Mucosa of stomach (tissue), 1 donor: ENCODE measurements around the gene SLC26A8.
"Not testable (repeated sequence)": the region's sequence is repeated elsewhere in the genome, so short reads cannot be mapped to it uniquely, and the experiment has no call there.

Experiments used
- H3K27me3 ChIP-seq: one replicate; pipeline ENCODE4 v1.7.0; 2013; ENCODE audit warnings: mild to moderate bottlenecking, low read length; ENCODE audit not compliant: control insufficient read depth, insufficient read depth
- H3K36me3 ChIP-seq: one replicate; pipeline ENCODE4 v1.7.0; 2013; ENCODE audit warnings: low read length; ENCODE audit not compliant: control insufficient read depth, insufficient read depth
- H3K4me1 ChIP-seq: one replicate; pipeline ENCODE4 v1.7.0; 2013; ENCODE audit warnings: mild to moderate bottlenecking, low read length; ENCODE audit not compliant: control insufficient read depth, insufficient read depth
- H3K4me3 ChIP-seq: one replicate; pipeline ENCODE4 v1.7.0; 2013; ENCODE audit warnings: low read length
- H3K9ac ChIP-seq: one replicate; pipeline ENCODE4 v1.7.0; 2013; ENCODE audit warnings: mild to moderate bottlenecking, low read length, moderate library complexity
- H3K9me3 ChIP-seq: one replicate; pipeline ENCODE4 v1.7.0; 2013; ENCODE audit warnings: mild to moderate bottlenecking, low read length, moderate library complexity; ENCODE audit not compliant: control insufficient read depth
- donor health status: Pancreatic carcinoma.

SLC26A8 gene

DNA sequence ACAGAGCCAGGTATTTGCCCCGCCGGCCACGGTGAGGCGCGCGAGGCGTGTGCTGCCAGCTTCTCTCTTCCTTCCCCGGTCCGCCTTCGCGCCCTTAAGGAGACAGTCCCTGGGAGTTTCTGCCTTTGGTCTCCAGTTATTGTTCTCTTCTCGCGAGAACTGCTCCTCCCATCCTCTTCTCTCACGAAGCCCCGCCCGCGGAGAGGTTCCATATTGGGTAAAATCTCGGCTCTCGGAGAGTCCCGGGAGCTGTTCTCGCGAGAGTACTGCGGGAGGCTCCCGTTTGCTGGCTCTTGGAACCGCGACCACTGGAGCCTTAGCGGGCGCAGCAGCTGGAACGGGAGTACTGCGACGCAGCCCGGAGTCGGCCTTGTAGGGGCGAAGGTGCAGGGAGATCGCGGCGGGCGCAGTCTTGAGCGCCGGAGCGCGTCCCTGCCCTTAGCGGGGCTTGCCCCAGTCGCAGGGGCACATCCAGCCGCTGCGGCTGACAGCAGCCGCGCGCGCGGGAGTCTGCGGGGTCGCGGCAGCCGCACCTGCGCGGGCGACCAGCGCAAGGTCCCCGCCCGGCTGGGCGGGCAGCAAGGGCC lies 3.2 kb upstream of the SLC26A8 start, which contains the start of gene MAPK14:
Gene MAPK14, plus strand, starts transcription at position 308 of the 587 bp plus-strand sequence. CDS start 350 bp downstream, outside the sequence.
- no peaks in the 10 kb centered on the region for H3K36me3 ChIP-seq
- H3K9ac ChIP-seq, result peak within 1 kb of the TSS; percentile 94
- H3K27me3 ChIP-seq, result peaks cover 11% of the 10 kb centered on the region
- no peaks in the 10 kb centered on the region for H3K9me3 ChIP-seq
- H3K4me3 ChIP-seq, result peak within 1 kb of the TSS; percentile 95
- H3K4me1 ChIP-seq, result peaks cover 19% of the 10 kb centered on the region

DNA sequence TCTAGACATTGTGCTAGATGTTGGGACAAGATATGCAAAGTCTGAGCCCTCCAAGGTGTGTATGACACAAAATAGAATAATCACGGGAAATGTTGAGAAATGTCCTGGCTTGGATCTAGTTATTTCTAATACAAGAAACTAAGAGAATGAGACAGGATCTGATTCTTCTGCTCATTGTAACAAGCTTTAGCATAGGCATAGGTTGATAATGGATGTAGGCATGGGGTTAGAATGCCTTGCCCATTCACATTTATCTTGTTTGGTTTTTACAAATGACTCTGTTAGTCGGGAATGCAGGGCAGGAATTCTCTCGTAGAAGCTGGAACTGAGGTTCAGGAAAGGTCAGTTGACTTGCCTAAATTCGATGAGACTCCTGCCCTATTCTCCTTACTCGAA lies 1.5 kb upstream of the SLC26A8 start:
- H3K9ac ChIP-seq, result no peak overlapping the region
- no peaks in the 10 kb centered on the region for H3K36me3 ChIP-seq
- no peak overlapping the region for H3K4me3 ChIP-seq

GRCh38 chr6:36025260-36025931 lies 955 bp upstream of the SLC26A8 start:
- Histone ChIP-seq H3K27me3 (peaks cover 11% of the 10 kb centered on the region), H3K4me1 (peaks cover 7% of the 10 kb centered on the region), H3K36me3 (no peaks in the 10 kb centered on the region), H3K9me3 (no peaks in the 10 kb centered on the region), H3K9ac (no peak overlapping the region), H3K4me3 (no peak overlapping the region)

More for the DNA sequence above, 1.5 kb upstream of the SLC26A8 start:
- H3K9me3 ChIP-seq, result no peaks in the 10 kb centered on the region
- peaks cover 11% of the 10 kb centered on the region for H3K27me3 ChIP-seq
- H3K4me1 ChIP-seq, result peaks cover 7% of the 10 kb centered on the region

- Histone ChIP-seq H3K36me3 (no peaks in the 10 kb centered on the region), H3K27me3 (peaks cover 11% of the 10 kb centered on the region), H3K4me1 (peaks cover 7% of the 10 kb centered on the region), H3K4me3 (no peak overlapping the region), H3K9ac (no peak overlapping the region), H3K9me3 (no peaks in the 10 kb centered on the region)
These were observed 4.3 kb downstream of the SLC26A8 start for GRCh38 chr6:36020154-36020553.

GRCh38 chr6:36019167-36019566 lies 5.3 kb downstream of the SLC26A8 start:
- no peaks in the 10 kb centered on the region for H3K9me3 ChIP-seq
- no peaks in the 10 kb centered on the region for H3K36me3 ChIP-seq
- H3K4me3 ChIP-seq, result no peak overlapping the region
- H3K9ac ChIP-seq, result no peak overlapping the region
- peaks cover under 1% of the 10 kb centered on the region for H3K4me1 ChIP-seq
- peaks cover 2% of the 10 kb centered on the region for H3K27me3 ChIP-seq

GRCh38 chr6:36018339-36018738 lies 6.1 kb downstream of the SLC26A8 start:
- H3K9me3 ChIP-seq, result no peaks in the 10 kb centered on the region
- no peaks in the 10 kb centered on the region for H3K27me3 ChIP-seq
- H3K9ac ChIP-seq, result no peak overlapping the region
- no peak overlapping the region for H3K4me3 ChIP-seq
- H3K4me1 ChIP-seq, result no peaks in the 10 kb centered on the region
- no peaks in the 10 kb centered on the region for H3K36me3 ChIP-seq

- no peak overlapping the region for H3K4me3 ChIP-seq
- H3K27me3 ChIP-seq, result no peaks in the 10 kb centered on the region
- no peak overlapping the region for H3K9ac ChIP-seq
- H3K9me3 ChIP-seq, result no peaks in the 10 kb centered on the region
- no peaks in the 10 kb centered on the region for H3K4me1 ChIP-seq
- H3K36me3 ChIP-seq, result no peaks in the 10 kb centered on the region
These were observed 8.8 kb downstream of the SLC26A8 start for GRCh38 chr6:36015666-36016065.

DNA sequence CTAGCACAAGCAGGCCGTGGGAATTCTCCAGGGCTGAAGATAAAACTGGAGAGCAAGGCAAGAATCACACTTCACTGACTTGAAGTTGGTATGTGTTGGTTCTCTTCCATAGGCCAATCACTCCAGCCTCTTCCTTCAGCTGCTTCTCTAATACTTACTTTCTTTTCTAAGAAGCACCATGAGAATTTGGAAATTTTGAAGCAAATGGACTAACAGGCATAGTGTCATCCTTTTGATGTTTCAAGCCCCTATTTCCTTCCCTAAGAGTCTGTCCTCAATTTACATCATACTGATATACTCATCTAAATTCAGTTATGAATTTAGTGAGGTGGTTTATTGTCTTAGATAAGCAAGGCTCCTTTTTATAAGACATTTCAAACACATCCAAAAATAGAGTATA lies 24.0 kb downstream of the SLC26A8 start:
- Histone ChIP-seq H3K9me3 (no peaks in the 10 kb centered on the region), H3K4me1 (no peaks in the 10 kb centered on the region), H3K27me3 (no peaks in the 10 kb centered on the region), H3K9ac (no peak overlapping the region), H3K36me3 (no peaks in the 10 kb centered on the region), H3K4me3 (no peak overlapping the region)

GRCh38 chr6:35993150-35993549 lies 31.3 kb downstream of the SLC26A8 start:
- H3K36me3 ChIP-seq, result no peaks in the 10 kb centered on the region
- H3K9me3 ChIP-seq, result no peaks in the 10 kb centered on the region
- no peak overlapping the region for H3K9ac ChIP-seq
- no peaks in the 10 kb centered on the region for H3K4me1 ChIP-seq
- H3K4me3 ChIP-seq, result no peak overlapping the region
- no peaks in the 10 kb centered on the region for H3K27me3 ChIP-seq

- H3K9ac ChIP-seq, H3K27me3 ChIP-seq, H3K4me1 ChIP-seq, H3K4me3 ChIP-seq, H3K9me3 ChIP-seq, H3K36me3 ChIP-seq: not testable (repeated sequence)
These were observed 36.4 kb downstream of the SLC26A8 start for GRCh38 chr6:35988047-35988446.

DNA sequence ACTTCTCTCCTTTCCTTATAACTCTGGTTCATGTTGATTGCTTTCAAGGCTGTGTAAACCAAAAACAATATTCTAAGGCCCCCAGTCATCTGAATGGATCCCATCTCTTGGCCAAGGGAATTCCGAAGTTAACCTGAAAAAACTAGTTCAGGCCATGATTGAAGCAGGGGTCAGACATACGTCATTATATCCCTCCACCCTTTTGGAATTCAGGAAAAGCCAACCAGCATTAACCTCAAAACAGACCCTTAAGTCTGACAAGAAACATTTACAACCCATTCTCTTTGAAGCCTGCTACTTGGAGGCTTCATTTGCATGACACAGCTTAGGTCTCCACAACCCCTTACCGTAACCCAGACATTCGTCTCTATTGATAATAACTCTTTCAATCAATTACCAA lies 39.7 kb downstream of the SLC26A8 start:
- H3K9me3 ChIP-seq, result no peaks in the 10 kb centered on the region

DNA sequence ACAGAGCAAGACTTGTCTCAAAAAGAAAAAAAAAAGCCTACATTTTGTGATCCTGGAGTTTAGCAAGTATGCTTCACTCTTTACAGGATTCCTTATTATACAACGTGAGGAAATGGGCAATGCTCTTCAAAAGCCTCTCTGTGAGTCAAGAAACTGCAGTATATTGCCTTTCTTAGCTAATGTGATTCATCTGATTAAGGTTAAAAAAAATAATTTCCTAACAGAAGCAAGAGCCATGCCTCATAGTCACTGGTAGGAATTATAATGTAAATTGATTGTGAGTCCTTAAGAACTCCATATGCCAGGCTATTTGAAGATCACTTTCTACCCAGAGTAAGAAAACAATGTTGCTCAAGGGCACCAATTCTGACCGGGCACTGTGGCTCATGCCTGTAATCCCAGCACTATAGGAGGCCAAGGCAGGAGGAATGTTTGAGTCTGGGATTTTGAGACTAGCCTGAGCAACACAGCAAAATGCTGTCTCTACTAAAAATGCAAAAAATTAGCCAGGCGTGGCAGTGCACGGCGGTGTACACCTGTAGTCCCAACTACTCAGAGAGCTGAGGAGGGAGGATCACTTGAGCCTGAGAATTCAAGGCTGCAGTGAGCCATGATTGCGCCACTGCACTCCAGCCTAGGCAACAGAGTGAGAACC lies 43.3 kb downstream of the SLC26A8 start:
- no peak overlapping the region for H3K9ac ChIP-seq

More for the DNA sequence above, 39.7 kb downstream of the SLC26A8 start:
- no peak overlapping the region for H3K9ac ChIP-seq
- H3K4me1 ChIP-seq, result no peaks in the 10 kb centered on the region
- H3K4me3 ChIP-seq, result no peak overlapping the region
- H3K36me3 ChIP-seq, result no peaks in the 10 kb centered on the region
- H3K27me3 ChIP-seq, result no peaks in the 10 kb centered on the region

More for the DNA sequence above, 43.3 kb downstream of the SLC26A8 start:
- H3K27me3 ChIP-seq, result no peaks in the 10 kb centered on the region
- no peak overlapping the region for H3K4me3 ChIP-seq
- H3K4me1 ChIP-seq, result no peaks in the 10 kb centered on the region
- no peaks in the 10 kb centered on the region for H3K9me3 ChIP-seq
- H3K36me3 ChIP-seq, result no peaks in the 10 kb centered on the region
